Liver (tissue), 9 donors: ENCODE data around the gene MYL10. TPM values are rescaled to one million over a fixed set of nuclear protein-coding genes. Genes with fewer than 3 reads are reported as not detected.

ENCODE experiments used
- DNase-seq: peaks from one replicate; pipeline ENCODE4 v3.0.0-alpha.2; 2017; ENCODE audit warnings: low spot score
- H3K27ac ChIP-seq, 2 donors: one replicate each; pipeline ENCODE4 v1.7.0; 2013; ENCODE audit warnings: inconsistent platforms in 2 of 2, low read length in 2 of 2, control low read depth in 1 of 2, low read depth in 1 of 2, mild to moderate bottlenecking in 1 of 2
- H3K27me3 ChIP-seq, 4 donors: one replicate each; pipeline versions ENCODE4 v1.6.1 to v1.7.0; 2013; ENCODE audit warnings: low read length in 3 of 4, inconsistent platforms in 1 of 4, mild to moderate bottlenecking in 1 of 4, moderate library complexity in 1 of 4; ENCODE audit not compliant: control insufficient read depth in 4 of 4, insufficient read depth in 4 of 4
- H3K36me3 ChIP-seq, 4 donors: one replicate each; pipeline versions ENCODE4 v1.6.1 to v1.7.0; 2013; ENCODE audit warnings: low read length in 3 of 4, mild to moderate bottlenecking in 3 of 4, low read depth in 1 of 4, moderate library complexity in 1 of 4; ENCODE audit not compliant: control insufficient read depth in 4 of 4, insufficient read depth in 3 of 4
- H3K4me1 ChIP-seq, 4 donors: one replicate each; pipeline versions ENCODE4 v1.6.1 to v1.7.0; 2013; ENCODE audit warnings: low read length in 3 of 4, mild to moderate bottlenecking in 3 of 4, moderate library complexity in 1 of 4; ENCODE audit not compliant: control insufficient read depth in 4 of 4, insufficient read depth in 4 of 4
- H3K4me3 ChIP-seq, 3 donors: one replicate each; pipeline versions ENCODE4 v1.6.1 to v1.7.0; 2013; ENCODE audit warnings: low read length in 3 of 3, control low read depth in 1 of 3, low read depth in 1 of 3, mild to moderate bottlenecking in 1 of 3
- H3K9ac ChIP-seq, 2 donors: one replicate each; pipeline ENCODE4 v1.7.0; 2013; ENCODE audit warnings: low read length in 2 of 2, mild to moderate bottlenecking in 2 of 2, moderate library complexity in 2 of 2, control low read depth in 1 of 2, low read depth in 1 of 2
- H3K9me3 ChIP-seq, 4 donors: one replicate each; pipeline versions ENCODE4 v1.6.1 to v1.7.0; 2013; ENCODE audit warnings: low read length in 3 of 4; ENCODE audit not compliant: control insufficient read depth in 4 of 4
- ATF3 ChIP-seq: IDR thresholded peaks from 2 replicates; pipeline ENCODE4 v1.6.1; 2016; ENCODE audit warnings: antibody characterized with exemption
- EGR1 ChIP-seq, 2 donors: IDR thresholded peaks; 2 replicates each; pipeline ENCODE4 v1.6.1; 2016 to 2018; ENCODE audit warnings: antibody characterized with exemption in 2 of 2, low read depth in 2 of 2
- FOXA1 ChIP-seq: IDR thresholded peaks from 2 replicates; pipeline ENCODE4 v1.6.1; 2016; ENCODE audit warnings: antibody characterized with exemption
- FOXA2 ChIP-seq: IDR thresholded peaks from 2 replicates; pipeline ENCODE4 v1.6.1; 2016; ENCODE audit warnings: antibody characterized with exemption
- GABPA ChIP-seq, 2 donors: IDR thresholded peaks in 1 of 2; conservative IDR thresholded peaks in 1 of 2; 2 replicates each; pipeline ENCODE4 v1.6.1; 2016; ENCODE audit warnings: antibody characterized with exemption in 2 of 2, mild to moderate bottlenecking in 1 of 2, moderate library complexity in 1 of 2
- HNF4A ChIP-seq, 2 donors: conservative IDR thresholded peaks; 2 replicates each; pipeline ENCODE4 v1.6.1; 2016; ENCODE audit warnings: antibody characterized with exemption in 2 of 2, mild to moderate bottlenecking in 2 of 2
- HNF4G ChIP-seq: IDR thresholded peaks from 2 replicates; pipeline ENCODE4 v1.6.1; 2016; ENCODE audit warnings: antibody characterized with exemption
- JUND ChIP-seq, 2 donors: IDR thresholded peaks; 2 replicates each; pipeline ENCODE4 v1.6.1; 2016; ENCODE audit warnings: antibody characterized with exemption in 2 of 2
- NR2F2 ChIP-seq: IDR thresholded peaks from 2 replicates; pipeline ENCODE4 v1.6.1; 2016; ENCODE audit warnings: antibody characterized with exemption
- RAD21 ChIP-seq, 2 donors: IDR thresholded peaks; 2 replicates each; pipeline ENCODE4 v1.6.1; 2016; ENCODE audit warnings: antibody characterized with exemption in 2 of 2, mild to moderate bottlenecking in 2 of 2
- RXRA ChIP-seq, 2 donors: IDR thresholded peaks; 2 replicates each; pipeline ENCODE4 v1.6.1; 2017 to 2018; ENCODE audit warnings: antibody characterized with exemption in 2 of 2, mild to moderate bottlenecking in 1 of 2
- SP1 ChIP-seq: IDR thresholded peaks from 2 replicates; pipeline ENCODE4 v1.6.1; 2018; ENCODE audit warnings: antibody characterized with exemption, mild to moderate bottlenecking
- TAF1 ChIP-seq: conservative IDR thresholded peaks from 2 replicates; pipeline ENCODE4 v1.6.1; 2016; ENCODE audit warnings: antibody characterized with exemption, mild to moderate bottlenecking
- YY1 ChIP-seq: IDR thresholded peaks from 2 replicates; pipeline ENCODE4 v1.6.1; 2016; ENCODE audit warnings: antibody characterized with exemption, mild to moderate bottlenecking
- WGBS: extraction: QIAGEN DNeasy Blood & Tissue Kit; methylation state at CpG from one replicate; pipeline ENCODE4 v1.1.7; 2013; 5-methylcytosine and 5-hydroxymethylcytosine counted together
- polyA plus RNA-seq, 2 donors: library from polyadenylated mRNA; stranded (reverse) in 1 of 2; unstranded in 1 of 2; fragments of 200-250 nt in 1 of 2; fragments of >200 nt in 1 of 2; fragmentation: Nextera tagmentation in 1 of 2; extraction: Ambion mirVana in 1 of 2; gene quantifications; one replicate each; pipeline versions ENCODE4 v1.2.1 to v1.2.3, GENCODE V29; 2013 to 2015
- total RNA-seq, 2 donors: library from RNA; depleted of rRNA; stranded (reverse); fragments of >200 nt; gene quantifications; one replicate each; pipeline ENCODE4 v1.2.3, GENCODE V29; 2014
- TF ChIP-seq, protein P1 (sequence below): IDR thresholded peaks from 2 replicates; pipeline ENCODE4 v1.6.1; 2016; ENCODE audit warnings: antibody characterized with exemption, mild to moderate bottlenecking
- donor health status: healthy.
- donor health status: healthy.
- donor health status: healthy.
- donor health status: healthy.
- donor health status: healthy.

Gene MYL10
- total and polyA plus RNA-seq, 4 donors: not detected

DNA sequence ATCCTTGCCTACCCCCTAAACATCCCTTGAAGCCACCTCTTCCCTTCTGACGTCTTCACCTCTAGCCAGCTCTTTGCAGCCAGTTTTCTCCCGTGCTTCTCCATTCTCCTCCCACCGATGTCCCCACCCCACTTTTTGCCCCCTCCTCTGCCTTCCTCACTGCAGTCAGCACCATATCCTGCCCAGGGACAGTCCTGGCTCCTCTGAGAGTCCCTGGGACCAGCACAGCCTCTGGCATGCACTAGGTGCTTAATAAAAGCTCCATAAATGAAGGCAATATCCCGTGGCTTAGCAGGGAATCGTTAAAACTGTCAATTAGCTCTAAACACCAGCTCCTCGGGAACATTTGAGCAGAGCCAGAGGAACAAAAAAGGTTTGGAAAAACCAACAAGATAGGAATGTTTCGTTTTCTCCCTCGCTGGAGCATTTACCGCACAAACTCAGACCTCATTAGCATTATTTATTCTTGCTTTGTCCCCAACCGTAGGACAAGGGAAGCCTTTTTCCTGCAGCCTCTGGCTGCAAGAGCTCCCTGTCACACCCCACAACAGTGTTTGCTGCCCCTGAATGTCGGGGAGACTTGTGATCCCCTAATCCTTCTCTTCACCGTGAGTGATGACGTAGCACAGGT, 16.1 kb downstream of the MYL10 start:
- no peaks in the 10 kb centered on the region for H3K4me1 ChIP-seq
- TF ChIP-seq EGR1 (IDR thresholded peaks at IDR 0.05; ENCODE audit: low read depth in 2 of 2): no peak
- TF ChIP-seq GABPA (IDR thresholded peaks at IDR 0.05 in 1 of 2, conservative IDR thresholded peaks at IDR 0.05 in 1 of 2): no peak
- no peak for TF ChIP-seq ATF3
- TF ChIP-seq RXRA (IDR thresholded peaks at IDR 0.05): no peak
- TF ChIP-seq, protein P1, sequence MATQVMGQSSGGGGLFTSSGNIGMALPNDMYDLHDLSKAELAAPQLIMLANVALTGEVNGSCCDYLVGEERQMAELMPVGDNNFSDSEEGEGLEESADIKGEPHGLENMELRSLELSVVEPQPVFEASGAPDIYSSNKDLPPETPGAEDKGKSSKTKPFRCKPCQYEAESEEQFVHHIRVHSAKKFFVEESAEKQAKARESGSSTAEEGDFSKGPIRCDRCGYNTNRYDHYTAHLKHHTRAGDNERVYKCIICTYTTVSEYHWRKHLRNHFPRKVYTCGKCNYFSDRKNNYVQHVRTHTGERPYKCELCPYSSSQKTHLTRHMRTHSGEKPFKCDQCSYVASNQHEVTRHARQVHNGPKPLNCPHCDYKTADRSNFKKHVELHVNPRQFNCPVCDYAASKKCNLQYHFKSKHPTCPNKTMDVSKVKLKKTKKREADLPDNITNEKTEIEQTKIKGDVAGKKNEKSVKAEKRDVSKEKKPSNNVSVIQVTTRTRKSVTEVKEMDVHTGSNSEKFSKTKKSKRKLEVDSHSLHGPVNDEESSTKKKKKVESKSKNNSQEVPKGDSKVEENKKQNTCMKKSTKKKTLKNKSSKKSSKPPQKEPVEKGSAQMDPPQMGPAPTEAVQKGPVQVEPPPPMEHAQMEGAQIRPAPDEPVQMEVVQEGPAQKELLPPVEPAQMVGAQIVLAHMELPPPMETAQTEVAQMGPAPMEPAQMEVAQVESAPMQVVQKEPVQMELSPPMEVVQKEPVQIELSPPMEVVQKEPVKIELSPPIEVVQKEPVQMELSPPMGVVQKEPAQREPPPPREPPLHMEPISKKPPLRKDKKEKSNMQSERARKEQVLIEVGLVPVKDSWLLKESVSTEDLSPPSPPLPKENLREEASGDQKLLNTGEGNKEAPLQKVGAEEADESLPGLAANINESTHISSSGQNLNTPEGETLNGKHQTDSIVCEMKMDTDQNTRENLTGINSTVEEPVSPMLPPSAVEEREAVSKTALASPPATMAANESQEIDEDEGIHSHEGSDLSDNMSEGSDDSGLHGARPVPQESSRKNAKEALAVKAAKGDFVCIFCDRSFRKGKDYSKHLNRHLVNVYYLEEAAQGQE: no peak
- no peak for TF ChIP-seq HNF4G
- no peak for TF ChIP-seq NR2F2
- TF ChIP-seq TAF1: no peak
- TF ChIP-seq HNF4A (conservative IDR thresholded peaks at IDR 0.05): no peak
- TF ChIP-seq FOXA1: no peak
- no peak for TF ChIP-seq YY1
- TF ChIP-seq JUND (IDR thresholded peaks at IDR 0.05): no peak
- no peak for TF ChIP-seq SP1
- no peak for TF ChIP-seq RAD21 (IDR thresholded peaks at IDR 0.05)
- H3K36me3 ChIP-seq: no peaks in the 10 kb centered on the region
- no peak for DNase-seq
- 56% methylated on average over 13 of the region's 13 CpGs for WGBS
- H3K27ac ChIP-seq: no peak overlapping the region
- H3K9me3 ChIP-seq: no peaks in the 10 kb centered on the region
- H3K9ac ChIP-seq: no peak overlapping the region
- H3K4me3 ChIP-seq: no peak overlapping the region
- H3K27me3 ChIP-seq: no peaks in the 10 kb centered on the region

DNA sequence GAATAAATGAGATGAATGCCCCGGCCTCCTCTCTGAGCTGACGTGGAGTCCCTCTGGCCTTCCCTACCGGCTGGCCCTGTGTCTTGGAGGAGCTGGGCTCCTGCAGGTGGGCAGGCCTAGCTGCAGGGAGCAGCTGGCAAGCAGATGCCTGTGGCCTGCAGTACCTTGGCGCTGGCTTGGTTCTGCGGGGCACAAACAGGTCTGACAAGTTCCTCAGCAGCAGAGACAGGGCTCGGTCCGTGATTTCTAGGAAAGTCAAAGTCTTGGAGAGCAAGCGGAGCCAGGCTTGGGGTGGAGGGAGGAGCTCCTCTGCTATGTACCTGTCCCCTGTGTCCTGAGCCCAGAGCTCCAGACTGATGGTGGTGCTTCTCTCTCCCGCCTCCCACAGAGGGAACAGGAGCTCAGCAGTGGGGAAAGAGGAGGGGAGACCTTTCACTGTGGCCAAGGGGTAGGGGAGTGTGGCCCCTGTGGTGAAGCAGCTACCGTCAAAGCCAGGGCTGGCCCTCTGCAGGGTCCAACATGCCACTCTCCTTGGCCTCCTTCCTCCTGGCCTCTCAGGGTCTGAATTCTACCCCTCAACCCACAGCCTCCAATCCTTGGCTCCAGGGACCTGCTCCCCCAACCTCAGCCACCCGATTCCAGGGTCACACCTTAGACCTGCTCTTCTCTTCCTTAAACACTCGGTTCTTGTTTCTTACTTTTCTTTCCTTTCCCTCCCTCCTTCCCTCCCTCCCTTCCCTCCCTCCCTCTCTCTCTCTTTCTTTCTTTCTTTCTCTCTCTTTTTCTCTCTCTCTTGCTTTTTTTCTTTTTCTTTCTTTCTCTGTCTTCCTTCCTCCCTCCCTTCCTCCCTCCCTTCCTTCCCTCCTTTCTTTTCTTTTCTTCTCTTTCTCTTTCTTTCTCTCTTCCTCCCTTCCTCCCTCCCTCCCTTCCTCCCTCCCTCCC, 20.1 kb downstream of the MYL10 start:
- DNase-seq: no peak
- WGBS: 69% methylated on average over 12 of the region's 12 CpGs
- no peak for TF ChIP-seq RAD21 (IDR thresholded peaks at IDR 0.05)
- TF ChIP-seq HNF4G: no peak
- no peak for TF ChIP-seq FOXA2
- no peak for TF ChIP-seq GABPA (IDR thresholded peaks at IDR 0.05 in 1 of 2, conservative IDR thresholded peaks at IDR 0.05 in 1 of 2)
- no peak for TF ChIP-seq RXRA (IDR thresholded peaks at IDR 0.05)
- TF ChIP-seq TAF1: no peak
- Histone ChIP-seq H3K36me3 (no peaks in the 10 kb centered on the region), H3K4me3 (no peak overlapping the region), H3K9ac (no peak overlapping the region), H3K4me1 (no peaks in the 10 kb centered on the region), H3K27ac (no peak overlapping the region), H3K9me3 (no peaks in the 10 kb centered on the region), H3K27me3 (no peaks in the 10 kb centered on the region)
